NCI-H226 (cell line): Measurements from ENCODE around the gene TAF8.
"Not testable (repeated sequence)": the region's sequence is repeated elsewhere in the genome, so short reads cannot be mapped to it uniquely, and the experiment has no call there.

ENCODE experiments used
- DNase-seq: peaks from one replicate; pipeline ENCODE4 v3.0.0-alpha.2; 2015

Gene TAF8, protein sequence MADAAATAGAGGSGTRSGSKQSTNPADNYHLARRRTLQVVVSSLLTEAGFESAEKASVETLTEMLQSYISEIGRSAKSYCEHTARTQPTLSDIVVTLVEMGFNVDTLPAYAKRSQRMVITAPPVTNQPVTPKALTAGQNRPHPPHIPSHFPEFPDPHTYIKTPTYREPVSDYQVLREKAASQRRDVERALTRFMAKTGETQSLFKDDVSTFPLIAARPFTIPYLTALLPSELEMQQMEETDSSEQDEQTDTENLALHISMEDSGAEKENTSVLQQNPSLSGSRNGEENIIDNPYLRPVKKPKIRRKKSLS

DNA sequence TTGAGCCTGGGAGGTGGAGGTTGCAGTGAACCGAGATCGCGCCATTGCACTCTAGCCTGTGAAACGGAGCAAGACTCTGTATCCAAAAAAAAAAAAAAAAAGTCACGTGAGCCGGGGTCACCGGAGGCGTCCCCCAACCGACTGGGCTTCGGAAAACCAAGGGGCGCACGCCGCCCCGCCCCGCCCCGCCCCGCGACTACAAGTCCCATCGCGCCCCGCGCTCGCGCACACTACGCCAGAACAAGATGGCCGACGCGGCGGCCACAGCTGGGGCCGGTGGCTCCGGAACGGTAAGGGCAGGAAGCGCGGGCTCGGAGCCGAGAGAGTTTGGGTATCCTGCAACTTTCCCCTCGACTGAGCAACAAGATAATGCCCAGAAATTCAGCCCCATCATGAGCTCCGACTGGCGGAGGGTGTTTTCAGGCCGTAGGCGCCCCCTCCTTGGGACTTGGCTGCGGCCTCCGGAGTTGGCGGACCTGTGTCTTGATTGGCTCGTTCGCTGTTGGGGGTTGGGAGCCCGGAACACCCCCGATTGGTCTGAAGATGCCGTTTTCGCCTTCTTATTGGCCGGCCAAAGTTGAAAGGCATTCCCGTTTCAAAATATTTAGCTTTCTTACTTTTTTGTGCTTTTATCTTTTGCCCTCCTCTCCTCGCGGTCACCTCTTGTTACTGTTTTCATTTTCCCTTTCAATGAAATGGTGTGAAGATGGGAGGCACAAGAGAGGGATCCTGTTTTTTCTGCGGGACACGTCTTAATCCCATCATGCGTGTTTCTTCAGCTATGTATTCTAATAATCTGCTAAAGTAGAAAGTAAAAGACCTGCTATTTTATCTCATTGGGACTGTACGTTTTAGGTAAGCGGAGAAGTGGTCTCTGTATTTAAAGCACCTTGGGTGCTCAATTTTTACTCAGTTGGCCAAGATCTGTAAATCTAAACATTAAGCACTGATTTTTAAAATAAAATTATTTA is at the start of gene TAF8:
Gene TAF8 (plus strand): TSS at position 228 of the 971 bp plus-strand sequence. CDS start 18 bp downstream, at position 246.
- DNase-seq = peak; percentile 83

DNA sequence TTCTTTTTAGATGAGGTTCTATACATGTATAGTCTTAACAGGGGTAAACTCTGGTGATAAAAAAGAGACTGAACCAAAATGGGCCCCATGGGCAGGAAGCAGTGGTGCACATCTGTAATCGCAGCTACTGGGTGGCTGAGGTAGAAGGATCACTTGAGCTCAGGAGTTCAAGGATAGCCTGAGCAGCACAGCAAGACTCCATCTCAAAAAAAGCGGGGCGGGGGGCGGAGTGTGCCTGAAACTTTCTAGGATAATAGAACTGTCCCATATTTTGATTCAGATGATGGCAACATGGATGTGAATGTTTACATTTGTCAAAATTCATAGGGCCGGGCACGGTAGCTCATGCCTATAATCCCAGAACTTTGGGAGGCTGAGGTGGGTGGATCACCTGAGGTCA is 48.8 kb upstream of the TAF8 start:
- DNase-seq = no peak

DNA sequence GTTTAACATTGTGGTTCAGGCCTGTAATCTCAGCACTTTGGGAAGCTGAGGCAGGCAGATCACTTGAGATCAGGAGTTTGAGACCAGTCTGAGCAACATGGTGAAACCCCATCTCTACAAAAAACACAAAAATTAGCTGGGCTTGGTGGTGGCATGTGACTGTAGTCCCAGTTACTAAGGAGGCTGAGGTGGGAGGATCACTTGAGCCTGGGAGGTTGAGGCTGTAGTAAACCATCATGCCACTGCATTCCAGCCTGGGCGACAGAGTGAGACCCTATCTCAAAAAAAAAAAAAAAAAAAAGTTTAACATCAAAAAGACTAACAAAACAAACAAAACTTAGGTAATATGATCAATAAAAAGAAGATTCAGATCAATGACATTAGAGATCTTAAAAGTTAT is 46.7 kb upstream of the TAF8 start:
- not testable (repeated sequence) for DNase-seq

DNA sequence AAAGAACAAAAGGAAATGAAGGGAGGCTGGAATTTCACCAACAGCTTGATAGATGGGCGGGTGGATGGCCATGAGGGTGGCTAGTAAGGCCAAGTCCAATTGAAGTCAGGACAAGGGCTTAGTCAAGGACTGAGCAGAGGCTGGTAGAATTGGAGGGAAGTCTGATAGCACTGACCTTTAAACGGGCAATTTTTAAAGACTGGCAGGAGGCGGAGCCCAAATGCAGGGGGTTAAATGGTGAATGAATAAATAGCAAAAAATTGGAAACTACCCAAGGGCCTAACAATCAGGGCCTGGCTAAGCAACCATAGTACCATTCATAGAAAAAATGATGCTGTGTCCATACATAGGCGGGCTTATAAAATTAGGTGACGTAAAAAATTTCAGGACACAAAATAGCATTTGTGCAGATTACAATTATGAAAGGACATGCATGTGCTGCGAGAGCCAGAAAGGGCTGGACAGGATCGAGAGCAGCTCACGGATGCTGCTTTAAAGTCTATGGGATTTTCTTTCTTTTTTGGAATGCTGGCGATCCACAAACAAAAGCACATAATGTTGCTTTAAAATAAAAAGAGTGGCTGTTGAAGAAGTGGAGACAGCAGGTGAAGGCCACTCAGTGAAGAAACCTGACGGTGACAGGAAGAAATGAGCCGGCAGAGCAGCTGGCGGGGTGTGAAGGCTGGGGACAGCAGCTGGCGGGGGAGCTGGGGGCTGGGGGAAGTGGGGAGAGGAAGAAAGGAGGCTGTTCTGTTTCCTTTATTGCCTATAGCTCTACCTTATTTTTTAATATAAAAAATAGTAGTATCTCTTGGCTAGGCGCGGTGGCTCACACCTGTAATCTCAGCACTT is 42.8 kb upstream of the TAF8 start:
- DNase-seq = no peak

DNA sequence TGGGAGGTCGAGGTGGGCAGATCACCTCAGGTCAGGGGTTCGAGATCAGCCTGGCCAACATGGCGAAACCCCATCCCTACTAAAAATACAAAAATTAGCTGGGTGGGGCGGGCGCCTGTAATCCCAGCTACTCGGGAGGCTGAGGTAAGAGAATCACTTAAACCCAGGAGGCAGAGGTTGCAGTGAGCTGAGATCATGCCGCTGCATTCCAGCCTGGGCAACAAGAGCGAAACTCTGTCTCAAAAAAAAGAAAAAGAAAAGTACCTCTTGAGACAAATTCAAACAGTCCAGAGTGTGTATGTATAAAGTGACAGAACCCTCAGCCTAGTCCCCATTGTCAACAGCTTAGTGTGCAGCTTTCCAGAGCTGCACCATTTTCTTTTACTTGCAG is 42.2 kb upstream of the TAF8 start:
- DNase-seq = not testable (repeated sequence)

DNA sequence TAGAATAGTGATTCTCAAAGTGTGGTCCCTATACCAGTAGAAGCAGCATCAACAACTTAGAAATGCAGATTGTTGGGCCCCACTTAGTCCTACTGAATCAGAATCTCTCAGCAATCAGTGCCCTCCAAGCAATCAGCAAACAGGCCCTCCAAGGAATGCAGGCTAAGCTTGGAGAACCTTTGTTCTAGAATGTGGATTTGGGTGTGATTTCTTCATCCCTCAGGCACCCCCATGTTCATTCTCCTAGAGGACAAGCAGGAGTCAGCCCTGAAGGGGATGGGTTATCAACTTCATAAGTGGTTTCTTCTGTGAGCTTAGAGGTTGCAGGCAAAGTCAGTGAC is 40.5 kb upstream of the TAF8 start:
- DNase-seq = no peak

DNA sequence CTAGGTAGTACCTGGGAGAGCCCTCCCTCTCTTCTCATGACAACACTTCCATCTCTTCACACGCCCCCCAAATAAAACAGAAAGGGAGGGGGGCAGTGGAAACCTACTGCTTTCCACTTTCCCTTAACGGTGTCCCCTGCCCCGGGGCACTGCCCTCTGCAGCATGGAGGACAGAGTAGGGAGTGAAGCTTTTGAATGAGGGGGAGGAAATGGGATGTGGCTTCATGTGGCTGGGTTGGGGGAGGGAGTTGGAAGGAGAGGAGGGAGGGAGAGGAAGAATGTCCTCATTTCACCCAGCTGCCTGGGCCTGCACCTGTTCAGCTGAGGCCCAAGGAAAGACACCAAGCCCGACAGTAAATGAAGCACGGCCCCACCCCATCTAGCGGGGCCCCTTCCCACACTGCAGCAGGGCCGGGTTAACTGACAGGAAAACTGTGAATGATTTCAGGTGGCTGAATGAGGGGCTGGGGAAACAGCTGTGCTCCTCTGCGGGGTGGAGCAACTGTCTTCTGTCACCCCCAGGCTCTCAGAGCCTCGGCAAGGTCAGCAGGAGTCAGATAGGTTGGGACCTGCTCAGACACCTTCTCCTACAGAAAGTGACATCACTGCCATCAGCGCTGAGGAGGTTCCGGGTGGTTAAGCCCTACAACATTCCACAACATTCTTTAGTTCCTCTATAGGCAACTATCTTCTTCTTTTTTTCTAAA is 40.0 kb upstream of the TAF8 start:
- DNase-seq = no peak

DNA sequence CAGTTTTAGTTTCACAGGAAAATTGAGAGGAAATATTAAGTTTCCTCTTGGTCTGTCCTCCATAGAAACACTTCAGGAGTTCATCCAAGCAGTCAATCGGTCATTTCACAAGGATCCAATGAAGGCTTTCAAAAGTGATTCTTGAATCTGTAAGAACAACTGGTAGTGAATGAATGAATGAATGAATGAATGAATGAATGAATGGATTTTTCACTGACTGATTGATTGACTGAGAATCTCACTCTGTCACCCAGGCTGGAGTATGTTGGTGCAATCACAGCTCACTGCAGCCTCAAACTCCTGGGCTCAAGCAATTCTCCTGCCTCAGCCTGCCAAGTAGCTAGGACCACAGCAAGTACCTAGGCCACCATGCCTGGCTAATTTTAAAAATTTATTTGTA is 39.4 kb upstream of the TAF8 start:
- no peak for DNase-seq

DNA sequence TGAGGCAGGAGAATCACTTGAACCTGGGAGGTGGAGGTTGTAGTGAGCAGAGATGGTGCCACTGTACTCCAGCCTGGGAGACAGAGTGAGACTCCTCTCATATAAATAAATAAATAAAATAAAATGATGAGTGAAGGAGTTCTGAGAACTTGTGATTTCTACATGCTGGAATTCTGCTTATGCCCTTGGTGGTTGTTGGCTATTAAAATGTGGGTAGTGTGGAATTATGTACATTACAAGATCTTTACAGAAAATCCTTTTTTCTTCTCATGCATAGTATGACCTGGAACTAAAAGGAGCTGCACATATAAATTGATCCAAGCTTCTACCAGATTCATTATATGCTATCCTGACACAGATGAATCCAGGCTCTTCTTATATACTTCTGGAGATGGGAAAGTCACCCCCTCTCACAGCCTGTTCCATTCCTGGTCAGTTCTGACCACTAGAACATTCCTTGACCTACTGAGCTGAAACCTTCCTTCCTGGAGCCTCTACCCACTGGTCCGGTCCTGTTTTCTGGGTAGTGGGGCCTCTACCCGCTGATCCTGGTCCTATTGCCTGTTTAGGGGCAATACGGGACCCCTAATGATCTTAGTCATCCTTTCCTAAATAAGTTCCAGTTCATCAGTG is 37.7 kb upstream of the TAF8 start:
- DNase-seq = no peak

DNA sequence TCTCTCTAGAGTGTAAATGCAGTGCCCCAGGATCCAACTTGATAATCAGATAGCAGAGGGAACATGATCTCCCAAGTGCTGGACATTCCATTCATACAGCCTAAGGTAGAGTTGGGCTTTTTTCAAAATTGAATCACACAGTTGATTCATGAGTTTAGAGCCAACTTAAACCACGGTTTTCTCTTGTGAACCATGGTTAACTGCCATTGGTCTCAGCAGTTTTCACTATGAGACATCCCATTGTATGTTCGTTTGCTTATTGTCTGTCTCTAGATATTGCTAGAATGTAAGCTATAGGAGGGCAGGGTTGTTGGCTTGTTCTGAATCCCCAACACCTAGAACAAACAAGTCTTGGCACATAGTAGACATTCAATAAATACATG is 37.2 kb upstream of the TAF8 start:
- peak; percentile 48 for DNase-seq

DNA sequence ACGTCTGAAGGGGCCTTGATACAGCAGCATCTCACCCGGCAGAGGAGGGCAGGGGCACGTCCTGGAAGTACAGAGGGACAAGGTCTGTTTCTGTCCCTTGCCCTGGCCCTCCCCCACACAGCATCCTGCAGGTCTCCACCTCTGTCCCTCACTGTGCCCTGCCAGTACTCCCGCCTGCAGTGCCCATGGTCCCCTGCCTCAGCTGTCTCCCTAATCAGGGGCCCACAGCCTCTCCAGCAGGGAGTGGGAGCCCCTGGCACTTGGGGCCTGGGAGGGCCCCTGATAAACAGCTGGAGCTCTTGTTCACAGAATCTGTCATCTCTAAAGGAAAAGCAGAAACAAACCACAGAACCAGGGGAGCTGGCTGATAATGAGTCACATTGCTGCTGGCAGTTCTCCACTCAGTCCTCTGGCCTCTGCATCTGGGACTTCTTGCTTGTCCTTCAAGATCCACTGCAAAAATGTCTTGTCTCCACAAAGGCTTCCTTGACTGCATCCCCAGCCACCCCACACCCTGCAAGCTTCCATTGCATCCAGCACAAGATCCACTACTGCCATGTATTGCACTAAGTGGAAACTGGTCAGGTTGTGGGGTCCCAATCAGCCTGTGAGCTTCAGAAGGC is 33.2 kb upstream of the TAF8 start:
- peak; percentile 44 for DNase-seq

DNA sequence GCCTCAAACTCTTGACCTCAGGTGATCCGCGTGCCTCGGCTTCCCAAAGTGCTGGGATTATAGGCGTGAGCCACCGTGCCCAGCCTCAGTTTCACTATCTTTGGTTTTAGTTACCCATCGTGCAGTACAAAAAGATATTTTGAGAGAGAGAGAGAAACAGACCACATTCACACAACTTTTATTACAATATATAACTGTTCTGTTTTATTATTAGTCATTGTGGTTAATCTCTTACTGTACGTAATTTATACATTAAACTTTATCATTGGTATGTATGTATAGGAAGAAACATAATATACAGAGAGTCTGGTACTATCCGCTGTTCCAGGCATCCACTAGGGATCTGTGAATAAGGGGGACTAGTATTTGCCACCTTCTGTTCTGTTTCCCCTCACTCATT is 29.4 kb upstream of the TAF8 start:
- no peak for DNase-seq

DNA sequence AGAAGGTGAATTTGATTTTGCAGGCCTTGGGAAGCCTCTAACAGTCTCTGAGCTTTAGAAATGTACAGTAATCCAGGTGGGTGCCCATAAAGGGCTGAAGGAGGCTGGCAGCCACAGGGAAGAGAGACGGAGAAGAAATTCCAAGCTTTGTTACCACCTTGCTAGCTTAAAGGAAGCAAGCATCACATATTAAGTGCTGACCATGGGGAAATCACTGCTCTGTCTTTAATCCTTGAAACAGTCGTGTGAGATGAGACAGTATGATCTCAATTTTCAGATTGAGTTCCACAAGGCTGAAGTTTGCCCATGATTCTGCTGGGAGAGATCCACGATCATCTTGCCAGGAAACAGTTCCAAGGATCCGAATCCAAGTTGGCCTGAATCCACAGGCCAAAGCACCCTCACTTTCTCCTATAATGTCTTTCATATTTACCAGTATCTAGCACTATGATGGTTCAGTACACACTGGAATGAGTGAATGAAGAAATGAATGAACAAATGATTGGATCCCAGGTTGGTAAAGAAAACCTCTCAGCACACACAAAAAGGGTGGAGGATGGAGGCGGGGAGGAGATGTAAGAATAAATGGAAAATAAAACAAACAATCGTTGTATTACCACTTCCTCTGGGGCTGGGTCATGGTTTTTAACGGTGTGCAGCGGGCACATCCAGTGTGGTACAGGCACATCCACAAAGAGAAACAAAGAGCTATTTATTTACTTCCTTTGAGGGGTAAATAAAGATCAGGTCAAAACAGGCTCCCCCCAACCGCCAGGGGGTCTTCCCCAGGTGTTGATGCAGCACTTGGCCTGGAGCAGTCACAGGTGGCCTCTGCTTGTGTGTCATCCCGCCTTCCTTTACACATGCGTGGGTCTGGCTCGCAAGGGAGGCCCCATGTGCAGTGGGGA is 28.2 kb upstream of the TAF8 start:
- DNase-seq = no peak

DNA sequence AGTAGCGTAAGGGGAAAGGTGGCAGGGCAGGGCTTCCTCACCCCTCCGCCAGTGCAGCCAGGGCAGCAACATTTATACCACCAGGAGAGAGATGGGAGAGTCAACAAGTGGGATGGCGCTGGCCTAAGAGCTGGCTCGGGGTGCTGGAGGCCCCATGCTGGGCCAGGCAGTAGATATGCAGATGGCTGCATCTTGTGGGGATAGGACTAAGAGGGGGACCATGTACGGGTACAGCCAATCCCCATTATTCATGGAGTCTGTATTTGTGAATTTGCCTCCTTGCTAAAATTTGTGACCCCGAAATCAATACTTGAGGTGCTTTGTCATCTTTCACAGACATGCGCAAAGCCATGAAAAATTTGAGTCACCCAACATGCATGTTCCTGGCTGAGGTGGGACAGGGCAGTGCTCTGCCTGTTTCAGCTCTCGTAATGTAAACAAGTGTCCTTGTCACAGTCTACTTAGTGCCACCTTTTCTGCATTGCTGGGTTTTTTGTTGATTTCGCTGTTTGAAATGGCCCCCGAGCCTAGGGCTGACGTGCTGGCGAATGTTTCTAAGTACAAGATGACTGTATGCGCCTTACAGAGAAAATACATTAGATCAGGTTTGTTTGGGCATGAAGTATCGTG is 27.5 kb upstream of the TAF8 start:
- DNase-seq = no peak

DNA sequence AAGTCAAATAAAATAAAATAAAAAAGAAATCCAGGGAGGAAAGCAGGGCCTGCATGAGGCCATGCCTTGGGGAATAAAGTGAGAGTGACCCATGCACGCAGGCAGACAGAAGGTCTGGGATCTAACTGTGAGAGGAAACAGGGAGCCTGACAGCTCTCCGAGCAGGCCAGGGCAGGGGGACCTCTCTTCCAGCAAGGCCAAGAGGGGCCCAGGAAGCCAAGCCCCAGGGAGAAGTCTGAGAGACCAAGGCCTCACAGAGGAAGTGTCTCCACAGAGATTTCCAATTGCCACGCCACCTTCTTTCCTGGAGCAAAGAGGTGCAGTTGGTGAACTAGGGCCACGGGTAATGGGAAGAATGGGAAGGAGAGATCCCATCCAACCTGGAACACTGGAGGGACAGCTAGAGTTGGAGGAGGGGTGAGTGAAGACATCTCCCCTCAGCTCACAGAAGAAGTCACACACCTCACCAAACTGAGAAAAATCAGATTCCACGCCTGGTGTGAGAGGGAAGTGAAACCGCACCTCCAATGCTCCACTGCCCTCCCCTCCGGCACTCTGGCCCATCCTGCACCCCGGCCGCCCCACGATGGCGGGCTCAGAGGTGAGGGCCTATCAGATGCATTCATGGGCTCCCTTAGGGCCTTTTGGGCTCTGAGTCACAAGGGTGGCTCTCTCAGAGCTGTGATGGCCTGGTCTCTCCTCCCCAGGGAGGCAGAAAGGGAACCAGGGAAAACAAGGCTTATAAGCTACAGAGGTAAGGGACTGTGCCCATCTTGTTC is 25.1 kb upstream of the TAF8 start:
- no peak for DNase-seq

DNA sequence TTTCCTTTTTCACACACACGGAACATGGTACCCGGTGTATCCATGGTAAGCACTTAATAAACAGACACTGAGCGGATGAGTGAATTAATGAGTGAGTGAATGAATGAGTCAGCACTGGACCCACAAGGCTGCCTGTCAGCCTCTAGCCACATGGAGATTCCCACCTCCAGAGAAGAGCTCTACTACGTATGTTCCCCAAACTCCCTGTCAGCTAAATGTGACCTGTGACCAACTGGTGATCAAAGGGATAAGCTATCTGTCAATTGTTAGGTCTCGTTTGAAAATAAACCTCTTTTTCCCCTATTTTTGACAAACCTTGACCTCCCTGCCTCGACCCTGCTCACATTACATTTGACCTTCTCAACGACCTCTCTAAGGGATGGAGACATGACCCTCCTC is 24.5 kb upstream of the TAF8 start:
- no peak for DNase-seq

DNA sequence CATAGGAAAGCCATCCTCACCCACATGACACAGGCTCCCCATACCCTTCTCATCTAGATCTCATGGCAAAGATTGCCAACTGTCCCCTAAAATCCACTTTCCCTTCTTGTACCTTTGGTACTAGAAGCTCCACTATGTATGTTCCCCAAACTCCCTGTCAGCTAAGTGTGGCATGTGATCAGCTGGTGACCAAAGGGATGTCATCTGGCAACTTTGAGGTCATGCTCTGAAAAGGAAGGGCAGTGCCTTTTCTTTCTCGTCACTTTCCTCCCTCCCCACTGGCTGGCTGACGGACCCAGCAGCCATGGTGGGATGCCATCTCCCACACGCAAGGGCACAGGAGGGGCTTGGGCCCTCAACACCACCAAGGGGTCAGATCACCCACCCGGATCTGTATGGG is 23.8 kb upstream of the TAF8 start:
- DNase-seq = no peak

DNA sequence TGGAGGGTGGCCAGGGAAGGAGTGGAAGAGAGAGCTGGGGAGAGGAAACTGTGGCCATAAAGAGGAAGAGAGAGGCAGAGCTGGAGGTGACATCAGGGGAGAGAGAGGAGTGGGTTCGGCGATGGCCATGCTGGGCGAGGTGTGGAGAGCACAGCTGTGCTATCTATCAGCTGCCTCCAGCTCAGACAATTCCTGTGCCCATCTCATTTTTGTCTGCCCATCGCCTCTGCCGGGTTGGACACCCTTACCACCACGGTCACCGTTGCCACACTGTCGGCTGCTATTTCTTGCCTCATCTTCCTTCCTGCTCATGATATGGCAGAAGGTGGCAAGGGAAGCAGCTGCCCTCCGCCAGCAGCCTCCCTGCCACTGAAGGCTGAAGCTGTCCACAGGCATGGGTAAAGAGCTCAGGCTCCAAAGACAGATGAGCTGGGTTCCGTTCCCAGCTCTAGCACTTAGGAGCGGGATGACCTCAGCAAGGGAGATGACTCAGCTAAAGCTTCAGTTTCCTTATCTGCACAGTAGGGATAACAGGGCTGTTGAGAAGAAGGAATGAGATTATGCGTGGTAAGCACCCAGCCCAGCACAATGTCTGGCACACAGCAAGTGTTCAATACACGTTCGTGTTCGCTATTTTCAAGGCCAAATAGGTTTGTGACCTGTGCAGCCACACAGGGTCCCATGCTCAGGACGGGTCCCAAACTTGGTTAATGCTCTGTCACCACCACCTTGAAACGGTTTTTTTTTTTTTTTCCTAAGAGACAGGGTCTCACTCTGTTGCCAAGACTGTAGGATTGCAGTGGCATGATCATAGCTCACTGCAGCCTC is 21.9 kb upstream of the TAF8 start:
- DNase-seq = peak; percentile 92
